ENCODE measurements around the gene SBNO2. TPM values are rescaled to one million over a fixed set of nuclear protein-coding genes. Genes with fewer than 3 reads are reported as not detected.

SBNO2 gene
- polyA plus RNA-seq, 3 donors = 0.71 to 75.0 (median 2.6) TPM

GRCh38 chr19:1151037-1151724 lies 22.9 kb downstream of the SBNO2 start:
- Histone ChIP-seq H2AFZ (ENCODE audit: insufficient read depth, low read depth, low read length, poor library complexity, severe bottlenecking) (no peak overlapping the region), H3K36me3 (replicated peaks in 1 of 2; ENCODE audit: control insufficient read depth in 1 of 2, insufficient read depth in 2 of 2, low read length in 2 of 2) (peaks cover 61 to 62% of the 10 kb centered on the region in 2 donors), H3K9ac (ENCODE audit: insufficient read depth, low read length, poor library complexity, severe bottlenecking) (no peak overlapping the region), H3K27me3 (ENCODE audit: control insufficient read depth in 2 of 2, insufficient read depth in 2 of 2, low read length in 2 of 2) (no peaks in the 10 kb centered on the region), H3K4me2 (replicated peaks; ENCODE audit: extremely low read depth, low read length, poor library complexity, severe bottlenecking) (no peak overlapping the region), H3K4me1 (ENCODE audit: control insufficient read depth in 1 of 2, insufficient read depth in 2 of 2, low read length in 2 of 2) (peaks cover 20 to 23% of the 10 kb centered on the region in 2 donors), H3K9me3 (replicated peaks in 1 of 2; ENCODE audit: control insufficient read depth in 1 of 2, insufficient read depth in 1 of 2, low read length in 2 of 2) (no peaks in the 10 kb centered on the region), H3K27ac (ENCODE audit: low read depth in 1 of 2, low read length in 2 of 2) (no peak overlapping the region), H3K4me3 (replicated peaks in 1 of 3; ENCODE audit: low read depth in 2 of 3, low read length in 3 of 3) (no peak overlapping the region), H4K20me1 (ENCODE audit: insufficient read depth, low read length) (peaks cover 88% of the 10 kb centered on the region), H3K79me2 (ENCODE audit: insufficient read depth, low read length) (peaks cover 64% of the 10 kb centered on the region)
- TF ChIP-seq CTCF (IDR thresholded peaks at IDR 0.05) = no peak
- DNase-seq = no peak
- Mint-ChIP-seq H3K4me3 (no peak overlapping the region), H3K27ac (peak overlapping the region in 2 of 7 donors; percentile 30 to 51), H3K27me3 (ENCODE audit: low read depth in 3 of 3) (no peaks in the 10 kb centered on the region), H3K4me1 (peaks cover 19% of the 10 kb centered on the region), H3K36me3 (peaks cover 24 to 54% of the 10 kb centered on the region in 2 donors), H3K9me3 (peaks cover 0 to 5% (median 0%) of the 10 kb centered on the region in 7 donors)
- 95% methylated on average over 6 of the region's 12 CpGs for WGBS (ENCODE audit: insufficient coverage)
- intact Hi-C loops (cut with micrococcal nuclease) = no loop called here

GRCh38 chr19:1150333-1151036 lies 23.6 kb downstream of the SBNO2 start:
- H3K36me3 ChIP-seq (replicated peaks in 1 of 2; ENCODE audit: control insufficient read depth in 1 of 2, insufficient read depth in 2 of 2, low read length in 2 of 2) = peaks cover 67 to 69% of the 10 kb centered on the region in 2 donors
- Mint-ChIP-seq H3K4me3 (no peak overlapping the region), H3K27me3 (ENCODE audit: low read depth in 3 of 3) (no peaks in the 10 kb centered on the region), H3K9me3 (peaks cover 0 to 5% (median 0%) of the 10 kb centered on the region in 7 donors), H3K4me1 (peaks cover 15% of the 10 kb centered on the region), H3K36me3 (peaks cover 29 to 57% of the 10 kb centered on the region in 2 donors), H3K27ac (no peak overlapping the region)
- peaks cover 13 to 16% of the 10 kb centered on the region in 2 donors for H3K4me1 ChIP-seq (ENCODE audit: control insufficient read depth in 1 of 2, insufficient read depth in 2 of 2, low read length in 2 of 2)
- WGBS (ENCODE audit: insufficient coverage) = 96% methylated on average over 28 of the region's 33 CpGs
- H3K4me3 ChIP-seq (replicated peaks in 1 of 3; ENCODE audit: low read depth in 2 of 3, low read length in 3 of 3) = no peak overlapping the region
- H3K4me2 ChIP-seq (replicated peaks; ENCODE audit: extremely low read depth, low read length, poor library complexity, severe bottlenecking) = no peak overlapping the region
- H4K20me1 ChIP-seq (ENCODE audit: insufficient read depth, low read length) = peaks cover 88% of the 10 kb centered on the region
- no peaks in the 10 kb centered on the region for H3K9me3 ChIP-seq (replicated peaks in 1 of 2; ENCODE audit: control insufficient read depth in 1 of 2, insufficient read depth in 1 of 2, low read length in 2 of 2)
- no peaks in the 10 kb centered on the region for H3K27me3 ChIP-seq (ENCODE audit: control insufficient read depth in 2 of 2, insufficient read depth in 2 of 2, low read length in 2 of 2)
- intact Hi-C loops (cut with micrococcal nuclease) = no loop called here
- H3K79me2 ChIP-seq (ENCODE audit: insufficient read depth, low read length) = peaks cover 57% of the 10 kb centered on the region
- no peak overlapping the region for H2AFZ ChIP-seq (ENCODE audit: insufficient read depth, low read depth, low read length, poor library complexity, severe bottlenecking)
- no peak for TF ChIP-seq CTCF (IDR thresholded peaks at IDR 0.05)
- no peak for DNase-seq
- no peak overlapping the region for H3K27ac ChIP-seq (ENCODE audit: low read depth in 1 of 2, low read length in 2 of 2)
- no peak overlapping the region for H3K9ac ChIP-seq (ENCODE audit: insufficient read depth, low read length, poor library complexity, severe bottlenecking)
